Cardiac muscle cell (in vitro differentiated cells and primary cell): ENCODE data around the gene PRKG1. TPM values are rescaled to one million over a fixed set of nuclear protein-coding genes. Genes with fewer than 3 reads are reported as not detected.
"Not testable (repeated sequence)": the region's sequence is repeated elsewhere in the genome, so short reads cannot be mapped to it uniquely, and the experiment has no call there.

Experiments used
- DNase-seq, 2 donors: peaks; one replicate each; pipeline versions ENCODE4 v3.0.0 to v3.0.0-alpha.2; 2010 to 2017; ENCODE audit warnings: low read depth in 1 of 2, low spot score in 1 of 2
- H3K27ac ChIP-seq: fragments of 200-600 bp; sonication (generic); 2 replicates; pipeline ENCODE4 v1.5.1; 2016
- H3K27me3 ChIP-seq: fragments of 200-600 bp; sonication (generic); 2 replicates; pipeline ENCODE4 v1.6.0; 2016; ENCODE audit warnings: control low read depth
- H3K36me3 ChIP-seq: fragments of 200-600 bp; sonication (generic); 2 replicates; pipeline ENCODE4 v1.5.1; 2016; ENCODE audit warnings: control low read depth
- H3K4me1 ChIP-seq: fragments of 200-600 bp; sonication (generic); 2 replicates; pipeline ENCODE4 v1.8.1; 2017; ENCODE audit warnings: low read depth, mild to moderate bottlenecking, mixed run types
- H3K4me3 ChIP-seq: fragments of 200-600 bp; sonication (generic); 2 replicates; pipeline ENCODE4 v1.5.1; 2016; ENCODE audit warnings: mild to moderate bottlenecking
- H3K9me3 ChIP-seq: fragments of 200-600 bp; sonication (generic); 2 replicates; pipeline ENCODE4 v1.5.1; 2017; ENCODE audit warnings: low read depth, mild to moderate bottlenecking, control low read depth
- polyA plus RNA-seq: library from polyadenylated mRNA; unstranded; fragments of >200 nt; fragmentation: Nextera tagmentation; extraction: Ambion mirVana; gene quantifications from 2 replicates; pipeline ENCODE4 v1.2.1, GENCODE V29; 2016
- total RNA-seq: library from RNA; depleted of rRNA; stranded (reverse); fragments of >200 nt; gene quantifications from 2 replicates; pipeline ENCODE4 v1.2.3, GENCODE V29; 2016
- TF ChIP-seq, protein P1 (sequence below): IDR thresholded peaks from 2 replicates; pipeline ENCODE4 v1.5.1; 2012; ENCODE audit warnings: low read depth, mild to moderate bottlenecking, low read length

The PRKG1 gene
- total and polyA plus RNA-seq, 2 experiments from 2014 or later, result 2.9 to 13.3 TPM

DNA sequence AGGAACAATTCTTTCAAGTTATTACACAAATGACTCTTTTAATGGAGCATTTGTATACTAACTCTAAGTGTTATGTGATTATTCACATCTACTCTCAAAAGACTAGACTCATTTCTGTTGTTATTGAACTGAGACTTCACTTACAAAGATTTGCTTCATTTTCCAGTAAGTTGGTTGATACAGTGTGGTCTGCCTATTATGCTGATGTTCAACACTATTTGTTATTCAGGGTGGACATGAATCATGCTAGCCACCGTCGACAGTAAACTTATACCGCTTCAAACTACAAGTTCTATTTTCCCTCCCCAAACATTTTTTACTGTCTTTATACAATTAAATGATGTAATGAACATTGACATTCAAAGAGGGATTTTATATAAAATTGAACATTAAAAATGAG is 84.5 kb downstream of the PRKG1 start:
- Histone ChIP-seq H3K27me3 (no peaks in the 10 kb centered on the region), H3K4me3 (no peak overlapping the region), H3K27ac (no peak overlapping the region), H3K9me3 (no peaks in the 10 kb centered on the region), H3K4me1 (no peaks in the 10 kb centered on the region), H3K36me3 (no peaks in the 10 kb centered on the region)
- DNase-seq, result no peak
- TF ChIP-seq, protein P1, sequence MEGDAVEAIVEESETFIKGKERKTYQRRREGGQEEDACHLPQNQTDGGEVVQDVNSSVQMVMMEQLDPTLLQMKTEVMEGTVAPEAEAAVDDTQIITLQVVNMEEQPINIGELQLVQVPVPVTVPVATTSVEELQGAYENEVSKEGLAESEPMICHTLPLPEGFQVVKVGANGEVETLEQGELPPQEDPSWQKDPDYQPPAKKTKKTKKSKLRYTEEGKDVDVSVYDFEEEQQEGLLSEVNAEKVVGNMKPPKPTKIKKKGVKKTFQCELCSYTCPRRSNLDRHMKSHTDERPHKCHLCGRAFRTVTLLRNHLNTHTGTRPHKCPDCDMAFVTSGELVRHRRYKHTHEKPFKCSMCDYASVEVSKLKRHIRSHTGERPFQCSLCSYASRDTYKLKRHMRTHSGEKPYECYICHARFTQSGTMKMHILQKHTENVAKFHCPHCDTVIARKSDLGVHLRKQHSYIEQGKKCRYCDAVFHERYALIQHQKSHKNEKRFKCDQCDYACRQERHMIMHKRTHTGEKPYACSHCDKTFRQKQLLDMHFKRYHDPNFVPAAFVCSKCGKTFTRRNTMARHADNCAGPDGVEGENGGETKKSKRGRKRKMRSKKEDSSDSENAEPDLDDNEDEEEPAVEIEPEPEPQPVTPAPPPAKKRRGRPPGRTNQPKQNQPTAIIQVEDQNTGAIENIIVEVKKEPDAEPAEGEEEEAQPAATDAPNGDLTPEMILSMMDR, result no peak

GRCh38 chr10:51159841-51160240 is 85.6 kb downstream of the PRKG1 start:
- no peaks in the 10 kb centered on the region for H3K36me3 ChIP-seq
- TF ChIP-seq, protein P1, result no peak
- H3K27me3 ChIP-seq, result no peaks in the 10 kb centered on the region
- H3K27ac ChIP-seq, result no peak overlapping the region
- no peaks in the 10 kb centered on the region for H3K9me3 ChIP-seq
- H3K4me1 ChIP-seq, result no peaks in the 10 kb centered on the region
- H3K4me3 ChIP-seq, result no peak overlapping the region
- peak in 1 of 2 donors; percentile 48 for DNase-seq

DNA sequence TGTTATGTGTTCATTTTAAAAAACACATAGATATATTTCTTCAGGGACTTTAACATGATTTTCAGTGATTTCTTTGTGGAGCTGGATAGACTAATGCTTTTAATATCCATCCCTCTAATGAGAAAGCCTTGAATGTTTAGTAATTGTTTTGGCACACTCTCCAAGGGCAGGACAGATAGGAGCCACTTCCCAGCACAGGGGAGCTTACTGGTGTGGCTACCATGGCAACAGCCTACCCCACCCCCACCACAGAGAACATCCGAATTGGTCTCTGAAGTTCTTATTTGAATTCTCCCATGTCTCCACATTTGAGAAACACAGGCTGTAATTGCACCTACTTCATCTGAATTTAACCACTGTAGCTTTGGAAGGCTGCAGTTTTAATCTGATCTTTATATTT is 87.7 kb downstream of the PRKG1 start:
- H3K27ac ChIP-seq, result no peak overlapping the region
- no peaks in the 10 kb centered on the region for H3K36me3 ChIP-seq
- H3K27me3 ChIP-seq, result no peaks in the 10 kb centered on the region
- TF ChIP-seq, protein P1, result no peak
- H3K4me3 ChIP-seq, result no peak overlapping the region
- H3K9me3 ChIP-seq, result no peaks in the 10 kb centered on the region
- no peaks in the 10 kb centered on the region for H3K4me1 ChIP-seq
- peak in 1 of 2 donors; percentile 83 for DNase-seq

DNA sequence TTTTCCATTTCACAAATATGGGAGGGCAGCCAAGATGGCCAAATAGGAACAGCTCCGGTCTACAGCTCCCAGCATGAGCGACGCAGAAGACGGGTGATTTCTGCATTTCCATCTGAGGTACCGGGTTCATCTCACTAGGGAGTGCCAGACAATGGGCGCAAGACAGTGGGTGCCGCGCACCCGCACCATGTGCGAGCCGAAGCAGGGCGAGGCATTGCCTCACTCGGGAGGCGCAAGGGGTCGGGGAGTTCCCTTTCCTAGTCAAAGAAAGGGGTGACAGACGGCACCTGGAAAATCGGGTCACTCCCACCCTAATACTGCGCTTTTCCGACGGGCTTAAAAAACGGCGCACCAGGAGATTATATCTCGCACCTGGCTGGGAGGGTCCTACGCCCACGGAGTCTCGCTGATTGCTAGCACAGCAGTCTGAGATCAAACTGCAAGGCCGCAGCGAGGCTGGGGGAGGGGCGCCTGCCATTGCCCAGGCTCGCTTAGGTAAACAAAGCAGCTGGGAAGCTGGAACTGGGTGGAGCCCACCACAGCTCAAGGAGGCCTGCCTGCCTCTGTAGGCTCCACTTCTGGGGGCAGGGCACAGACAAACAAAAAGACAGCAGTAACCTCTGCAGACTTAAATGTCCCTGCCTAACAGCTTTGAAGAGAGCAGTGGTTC is 89.2 kb downstream of the PRKG1 start:
- not testable (repeated sequence) for H3K4me1 ChIP-seq, H3K4me3 ChIP-seq, DNase-seq, H3K36me3 ChIP-seq, H3K9me3 ChIP-seq, H3K27me3 ChIP-seq, H3K27ac ChIP-seq

- no peak for DNase-seq
These were observed 94.0 kb downstream of the PRKG1 start for GRCh38 chr10:51168086-51168815.

More at GRCh38 chr10:51168086-51168815, 94.0 kb downstream of the PRKG1 start:
- no peak overlapping the region for H3K4me3 ChIP-seq
- no peaks in the 10 kb centered on the region for H3K9me3 ChIP-seq
- H3K27me3 ChIP-seq, result no peaks in the 10 kb centered on the region
- no peak overlapping the region for H3K27ac ChIP-seq
- TF ChIP-seq, protein P1, result no peak
- no peaks in the 10 kb centered on the region for H3K36me3 ChIP-seq
- no peaks in the 10 kb centered on the region for H3K4me1 ChIP-seq
